Fibroblast of skin of scalp (primary cell): ENCODE data around the gene KLHL8.

Source experiments
- DNase-seq: peaks from one replicate; pipeline ENCODE4 v3.0.0-alpha.2; 2013

Gene KLHL8

DNA sequence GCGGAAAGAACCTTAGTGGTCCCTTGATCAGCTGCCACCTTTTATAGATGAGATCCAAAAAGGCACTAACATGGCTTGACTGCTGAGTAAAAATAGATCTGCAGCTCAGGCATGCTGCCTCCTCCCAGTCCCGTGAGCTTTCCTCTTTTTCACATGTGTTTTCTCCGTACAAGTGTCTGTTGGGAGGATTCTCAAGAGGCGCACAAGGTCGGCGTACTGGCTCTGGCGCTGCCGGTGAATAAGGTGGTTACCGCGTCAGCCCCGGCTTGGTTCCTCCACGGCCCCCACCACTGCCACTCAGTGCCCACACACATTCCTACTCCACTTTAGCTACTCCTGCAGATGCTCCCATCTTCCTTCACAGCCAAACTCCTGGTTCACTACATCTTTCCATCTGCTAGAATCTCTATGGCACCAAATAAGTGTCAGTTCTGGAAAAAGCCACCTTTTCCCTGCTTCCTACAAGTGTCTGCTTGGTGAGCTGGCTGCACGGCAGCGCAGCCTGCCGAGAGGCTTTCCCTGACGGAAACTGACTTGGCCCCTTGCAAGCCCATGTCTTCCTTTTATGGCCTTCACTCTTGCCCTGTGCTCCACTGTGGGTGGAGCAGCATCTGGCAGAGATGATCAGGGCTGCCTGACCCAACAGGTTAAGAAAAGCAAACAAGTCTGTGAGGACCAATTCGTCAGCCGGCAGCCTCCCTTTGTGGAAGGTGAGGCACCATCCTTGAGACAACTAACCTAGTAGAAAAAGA is 99.8 kb downstream of the KLHL8 start:
- no peak for DNase-seq

DNA sequence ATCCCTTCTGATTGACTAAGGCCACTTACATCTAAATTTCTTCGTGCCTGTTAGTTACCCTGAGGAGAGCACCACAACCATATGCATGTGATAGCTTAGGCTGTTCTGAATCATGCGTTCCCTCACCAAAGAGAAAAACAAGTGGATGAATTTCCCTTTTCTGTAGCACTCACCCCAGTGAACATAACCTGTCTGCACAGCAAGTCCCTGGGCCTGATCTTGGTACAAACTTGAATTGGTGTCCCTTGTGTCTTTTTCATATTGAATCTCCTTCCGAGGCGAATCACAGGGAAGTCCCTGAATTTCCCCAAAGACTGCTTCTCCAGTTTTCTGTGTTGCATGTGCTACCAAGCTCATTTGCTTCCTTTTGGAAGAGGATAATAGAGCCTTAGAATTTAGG is 100.4 kb downstream of the KLHL8 start:
- no peak for DNase-seq

DNA sequence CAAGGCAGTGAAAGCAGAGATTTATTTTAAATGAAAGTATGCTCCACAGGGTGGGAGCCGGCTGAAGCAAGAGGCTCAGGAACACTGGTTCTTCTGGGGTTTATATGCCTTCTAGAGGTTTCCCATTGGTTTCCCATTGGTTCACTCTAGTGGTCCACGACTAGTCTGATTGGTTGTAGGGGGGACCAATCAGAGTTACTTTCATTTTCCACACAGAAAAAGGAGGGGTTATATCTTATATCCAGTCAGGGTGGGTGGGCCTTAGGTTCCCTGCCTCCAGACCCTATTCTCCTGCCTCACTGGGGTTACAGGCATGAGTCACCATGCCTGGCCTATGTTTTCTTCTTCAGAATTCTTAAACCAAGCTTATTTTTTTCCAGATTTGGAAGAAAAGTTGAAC is 101.6 kb downstream of the KLHL8 start:
- peak; percentile 82 for DNase-seq

DNA sequence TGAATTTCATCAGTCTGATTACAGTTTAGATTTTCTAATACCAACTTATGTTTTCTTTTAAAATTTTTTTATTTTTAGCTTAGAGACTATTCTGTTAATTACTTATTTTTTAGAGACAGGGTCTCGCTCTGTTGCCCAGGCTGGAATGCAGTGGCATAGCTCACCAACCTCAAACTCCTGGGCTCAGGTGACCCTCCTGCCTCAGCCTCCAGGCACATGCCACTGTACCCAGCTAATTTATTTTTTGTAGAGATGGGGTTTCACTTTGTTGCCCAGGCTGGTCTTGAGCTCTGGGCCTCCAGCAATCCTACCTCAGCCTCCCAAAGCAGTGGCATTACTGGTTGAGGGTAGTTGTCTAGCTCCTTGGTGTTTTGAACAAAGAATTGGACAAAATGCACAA is 102.0 kb downstream of the KLHL8 start:
- no peak for DNase-seq

DNA sequence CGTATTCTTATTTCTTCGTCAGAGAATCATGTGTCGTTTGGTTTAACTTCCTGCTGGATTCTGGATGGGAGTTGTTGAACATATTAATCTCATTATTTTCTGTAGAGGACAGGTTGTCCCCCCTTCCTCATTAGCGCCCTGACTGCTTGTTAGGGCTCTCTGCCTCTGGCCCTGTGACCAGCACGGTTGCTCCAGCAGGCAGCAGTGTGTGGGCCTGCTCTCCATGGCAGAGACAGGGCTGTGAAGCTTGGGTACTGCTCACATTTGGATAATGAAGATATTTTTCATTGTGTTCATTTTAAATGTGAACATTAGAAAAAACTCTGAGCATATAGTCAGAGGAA is 102.7 kb downstream of the KLHL8 start:
- no peak for DNase-seq

DNA sequence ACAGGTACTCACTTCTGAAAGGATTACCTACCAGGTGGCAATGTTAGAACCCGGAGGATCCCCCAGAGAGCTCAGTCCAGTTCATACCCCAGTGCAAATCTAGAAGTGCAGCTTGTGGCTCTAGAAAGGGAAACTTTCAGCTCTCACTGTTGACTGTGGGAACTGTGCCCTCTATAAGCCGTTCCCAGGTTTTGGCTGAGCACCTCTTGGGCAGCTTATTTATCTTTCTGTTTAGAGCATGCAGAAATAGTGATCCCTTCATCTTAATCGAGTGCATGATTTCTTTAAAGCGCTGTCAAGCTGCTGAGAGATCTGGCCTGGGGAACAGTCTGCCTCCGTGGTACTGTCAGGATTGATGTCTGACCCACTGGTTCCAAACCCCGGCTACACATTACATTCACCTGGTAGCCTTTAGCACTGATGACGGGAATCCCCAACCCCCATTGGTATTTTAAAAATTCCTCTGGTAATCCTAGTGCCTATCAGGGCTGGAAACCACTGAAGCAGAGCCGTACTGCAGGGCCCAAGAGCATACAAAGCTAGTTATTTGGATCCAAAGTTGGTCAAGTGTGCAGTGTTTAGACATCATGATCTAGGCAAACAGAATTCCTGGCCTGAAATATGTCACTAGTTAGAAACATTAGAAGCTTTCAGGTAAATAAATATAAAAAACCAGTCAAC is 103.2 kb downstream of the KLHL8 start:
- DNase-seq: no peak

DNA sequence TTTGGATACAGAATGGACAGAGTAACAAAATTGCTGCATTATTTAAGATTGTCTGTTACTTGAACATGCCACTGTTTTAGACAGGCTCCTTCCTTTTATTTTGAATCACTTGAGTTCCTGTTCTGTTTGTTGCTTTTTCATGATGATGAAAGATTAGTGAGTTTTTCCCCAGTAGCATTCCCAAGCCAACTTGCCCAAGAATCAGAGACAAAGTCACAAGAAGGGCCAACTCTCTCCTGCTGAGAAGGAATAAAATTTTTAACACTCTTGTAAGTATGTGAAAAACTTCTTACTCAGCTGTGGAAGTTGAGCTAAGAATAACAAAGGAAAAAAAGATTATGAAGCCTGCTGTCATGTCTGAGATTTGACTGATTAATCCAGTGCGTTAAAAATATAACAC is 104.2 kb downstream of the KLHL8 start:
- DNase-seq: peak; percentile 77

DNA sequence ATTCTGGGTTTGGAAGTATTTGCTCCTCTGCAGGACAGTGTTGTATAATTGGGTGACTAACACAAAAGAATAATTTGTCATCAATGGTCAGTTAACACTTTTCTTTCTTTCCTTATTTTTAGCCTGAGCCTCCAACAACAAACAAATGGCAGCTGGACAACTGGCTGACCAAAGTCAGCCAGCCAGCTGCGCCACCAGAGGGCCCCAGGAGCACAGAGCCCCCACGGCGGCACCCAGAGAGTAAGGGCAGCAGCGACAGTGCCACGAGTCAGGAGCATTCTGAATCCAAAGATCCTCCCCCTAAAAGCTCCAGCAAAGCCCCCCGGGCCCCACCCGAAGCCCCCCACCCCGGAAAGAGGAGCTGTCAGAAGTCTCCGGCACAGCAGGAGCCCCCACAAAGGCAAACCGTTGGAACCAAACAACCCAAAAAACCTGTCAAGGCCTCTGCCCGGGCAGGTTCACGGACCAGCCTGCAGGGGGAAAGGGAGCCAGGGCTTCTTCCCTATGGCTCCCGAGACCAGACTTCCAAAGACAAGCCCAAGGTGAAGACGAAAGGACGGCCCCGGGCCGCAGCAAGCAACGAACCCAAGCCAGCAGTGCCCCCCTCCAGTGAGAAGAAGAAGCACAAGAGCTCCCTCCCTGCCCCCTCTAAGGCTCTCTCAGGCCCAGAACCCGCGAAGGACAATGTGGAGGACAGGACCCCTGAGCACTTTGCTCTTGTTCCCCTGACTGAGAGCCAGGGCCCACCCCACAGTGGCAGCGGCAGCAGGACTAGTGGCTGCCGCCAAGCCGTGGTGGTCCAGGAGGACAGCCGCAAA is 106.0 kb downstream of the KLHL8 start:
- DNase-seq: no peak

DNA sequence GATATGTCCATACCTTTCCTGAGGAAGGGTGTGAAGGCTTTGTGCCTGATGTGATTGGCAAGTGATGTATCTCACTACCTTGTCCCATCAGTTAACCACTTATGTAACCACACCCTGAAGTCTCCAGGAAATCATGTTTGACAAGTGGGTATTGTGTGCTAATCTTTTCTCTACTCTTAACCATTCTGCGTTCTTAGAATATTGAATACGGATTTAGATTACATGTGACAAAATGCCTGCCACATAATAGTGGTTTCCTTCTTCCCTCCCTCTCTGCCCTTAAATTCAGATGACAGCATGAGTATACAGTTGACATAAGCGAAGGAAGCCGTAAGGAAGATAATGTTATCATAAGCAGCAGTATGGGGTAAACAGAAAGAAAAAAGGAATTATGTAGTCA is 108.4 kb downstream of the KLHL8 start:
- DNase-seq: no peak
